ENCODE data around the gene BTLA. TPM values are rescaled to one million over a fixed set of nuclear protein-coding genes. Genes with fewer than 3 reads are reported as not detected.

BTLA gene
- total and polyA plus RNA-seq, 4 donors = 0.30 to 2.0 (median 0.56) TPM

- Histone ChIP-seq H3K27me3 (ENCODE audit: control insufficient read depth in 3 of 3, insufficient read depth in 3 of 3, low read length in 2 of 3) (no peaks in the 10 kb centered on the region), H3K36me3 (ENCODE audit: control insufficient read depth in 4 of 4, insufficient read depth in 4 of 4, low read length in 4 of 4) (no peaks in the 10 kb centered on the region), H3K9me3 (ENCODE audit: control insufficient read depth in 4 of 4, insufficient read depth in 3 of 4, low read length in 3 of 4) (no peaks in the 10 kb centered on the region), H3K4me3 (no peak overlapping the region), H3K9ac (ENCODE audit: insufficient read depth in 1 of 2, low read length in 2 of 2) (no peak overlapping the region), H3K4me1 (ENCODE audit: control insufficient read depth in 5 of 5, insufficient read depth in 5 of 5, low read length in 5 of 5) (no peaks in the 10 kb centered on the region), H3K27ac (ENCODE audit: low read depth in 1 of 2, low read length in 1 of 2) (no peak overlapping the region)
- TF ChIP-seq, protein P1, sequence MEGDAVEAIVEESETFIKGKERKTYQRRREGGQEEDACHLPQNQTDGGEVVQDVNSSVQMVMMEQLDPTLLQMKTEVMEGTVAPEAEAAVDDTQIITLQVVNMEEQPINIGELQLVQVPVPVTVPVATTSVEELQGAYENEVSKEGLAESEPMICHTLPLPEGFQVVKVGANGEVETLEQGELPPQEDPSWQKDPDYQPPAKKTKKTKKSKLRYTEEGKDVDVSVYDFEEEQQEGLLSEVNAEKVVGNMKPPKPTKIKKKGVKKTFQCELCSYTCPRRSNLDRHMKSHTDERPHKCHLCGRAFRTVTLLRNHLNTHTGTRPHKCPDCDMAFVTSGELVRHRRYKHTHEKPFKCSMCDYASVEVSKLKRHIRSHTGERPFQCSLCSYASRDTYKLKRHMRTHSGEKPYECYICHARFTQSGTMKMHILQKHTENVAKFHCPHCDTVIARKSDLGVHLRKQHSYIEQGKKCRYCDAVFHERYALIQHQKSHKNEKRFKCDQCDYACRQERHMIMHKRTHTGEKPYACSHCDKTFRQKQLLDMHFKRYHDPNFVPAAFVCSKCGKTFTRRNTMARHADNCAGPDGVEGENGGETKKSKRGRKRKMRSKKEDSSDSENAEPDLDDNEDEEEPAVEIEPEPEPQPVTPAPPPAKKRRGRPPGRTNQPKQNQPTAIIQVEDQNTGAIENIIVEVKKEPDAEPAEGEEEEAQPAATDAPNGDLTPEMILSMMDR (IDR thresholded peaks at IDR 0.05; ENCODE audit: control extremely low read depth, extremely low read depth) = no peak
- ATAC-seq (ENCODE audit: insufficient read depth, low FRiP score) (no peak), DNase-seq (no peak)
- 94 to 95% methylated on average over 4 of the region's 4 CpGs for WGBS, 2 donors
Observed at GRCh38 chr3:112484352-112484751, 14.9 kb downstream of the BTLA start.

- H3K4me3 ChIP-seq = no peak overlapping the region
- H3K4me1 ChIP-seq (ENCODE audit: control insufficient read depth in 5 of 5, insufficient read depth in 5 of 5, low read length in 5 of 5) = no peaks in the 10 kb centered on the region
- no peaks in the 10 kb centered on the region for H3K36me3 ChIP-seq (ENCODE audit: control insufficient read depth in 4 of 4, insufficient read depth in 4 of 4, low read length in 4 of 4)
- H3K9me3 ChIP-seq (ENCODE audit: control insufficient read depth in 4 of 4, insufficient read depth in 3 of 4, low read length in 3 of 4) = no peaks in the 10 kb centered on the region
- TF ChIP-seq, protein P1 (IDR thresholded peaks at IDR 0.05; ENCODE audit: control extremely low read depth, extremely low read depth) = no peak
- no peaks in the 10 kb centered on the region for H3K27me3 ChIP-seq (ENCODE audit: control insufficient read depth in 3 of 3, insufficient read depth in 3 of 3, low read length in 2 of 3)
- no peak overlapping the region for H3K27ac ChIP-seq (ENCODE audit: low read depth in 1 of 2, low read length in 1 of 2)
- no peak overlapping the region for H3K9ac ChIP-seq (ENCODE audit: insufficient read depth in 1 of 2, low read length in 2 of 2)
- WGBS, 2 donors = 41 to 55% methylated on average over 1 of the region's 1 CpG
- ATAC-seq (ENCODE audit: insufficient read depth, low FRiP score) = no peak
- no peak for DNase-seq
Observed at GRCh38 chr3:112482675-112483074, 16.6 kb downstream of the BTLA start.

GRCh38 chr3:112481302-112481721, 18.0 kb downstream of the BTLA start:
- H3K36me3 ChIP-seq (ENCODE audit: control insufficient read depth in 4 of 4, insufficient read depth in 4 of 4, low read length in 4 of 4) = no peaks in the 10 kb centered on the region
- H3K4me1 ChIP-seq (ENCODE audit: control insufficient read depth in 5 of 5, insufficient read depth in 5 of 5, low read length in 5 of 5) = no peaks in the 10 kb centered on the region
- no peak for DNase-seq
- no peak overlapping the region for H3K27ac ChIP-seq (ENCODE audit: low read depth in 1 of 2, low read length in 1 of 2)
- no peak for ATAC-seq (ENCODE audit: insufficient read depth, low FRiP score)
- TF ChIP-seq, protein P1 (IDR thresholded peaks at IDR 0.05; ENCODE audit: control extremely low read depth, extremely low read depth) = no peak
- H3K9me3 ChIP-seq (ENCODE audit: control insufficient read depth in 4 of 4, insufficient read depth in 3 of 4, low read length in 3 of 4) = peaks cover 0 to 3% (median 0%) of the 10 kb centered on the region in 4 donors
- no peak overlapping the region for H3K4me3 ChIP-seq
- no peaks in the 10 kb centered on the region for H3K27me3 ChIP-seq (ENCODE audit: control insufficient read depth in 3 of 3, insufficient read depth in 3 of 3, low read length in 2 of 3)
- H3K9ac ChIP-seq (ENCODE audit: insufficient read depth in 1 of 2, low read length in 2 of 2) = no peak overlapping the region

GRCh38 chr3:112477891-112478290, 21.4 kb downstream of the BTLA start:
- TF ChIP-seq, protein P1 (IDR thresholded peaks at IDR 0.05; ENCODE audit: control extremely low read depth, extremely low read depth) = no peak
- Histone ChIP-seq H3K9ac (ENCODE audit: insufficient read depth in 1 of 2, low read length in 2 of 2) (no peak overlapping the region), H3K4me1 (ENCODE audit: control insufficient read depth in 5 of 5, insufficient read depth in 5 of 5, low read length in 5 of 5) (peaks cover 0 to 5% (median 0%) of the 10 kb centered on the region in 5 donors), H3K27me3 (ENCODE audit: control insufficient read depth in 3 of 3, insufficient read depth in 3 of 3, low read length in 2 of 3) (no peaks in the 10 kb centered on the region), H3K4me3 (no peak overlapping the region), H3K36me3 (ENCODE audit: control insufficient read depth in 4 of 4, insufficient read depth in 4 of 4, low read length in 4 of 4) (no peaks in the 10 kb centered on the region), H3K27ac (ENCODE audit: low read depth in 1 of 2, low read length in 1 of 2) (no peak overlapping the region), H3K9me3 (ENCODE audit: control insufficient read depth in 4 of 4, insufficient read depth in 3 of 4, low read length in 3 of 4) (peaks cover 0 to 3% (median 0%) of the 10 kb centered on the region in 4 donors)
- 55 to 72% methylated on average over 1 of the region's 1 CpG for WGBS, 2 donors
- DNase-seq (no peak), ATAC-seq (ENCODE audit: insufficient read depth, low FRiP score) (no peak)

Measured in lung (tissue), 12 donors.